ENCODE data around the gene TDRD10.

Gene TDRD10, protein sequence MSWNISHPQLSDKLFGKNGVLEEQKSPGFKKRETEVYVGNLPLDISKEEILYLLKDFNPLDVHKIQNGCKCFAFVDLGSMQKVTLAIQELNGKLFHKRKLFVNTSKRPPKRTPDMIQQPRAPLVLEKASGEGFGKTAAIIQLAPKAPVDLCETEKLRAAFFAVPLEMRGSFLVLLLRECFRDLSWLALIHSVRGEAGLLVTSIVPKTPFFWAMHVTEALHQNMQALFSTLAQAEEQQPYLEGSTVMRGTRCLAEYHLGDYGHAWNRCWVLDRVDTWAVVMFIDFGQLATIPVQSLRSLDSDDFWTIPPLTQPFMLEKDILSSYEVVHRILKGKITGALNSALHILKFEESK

DNA sequence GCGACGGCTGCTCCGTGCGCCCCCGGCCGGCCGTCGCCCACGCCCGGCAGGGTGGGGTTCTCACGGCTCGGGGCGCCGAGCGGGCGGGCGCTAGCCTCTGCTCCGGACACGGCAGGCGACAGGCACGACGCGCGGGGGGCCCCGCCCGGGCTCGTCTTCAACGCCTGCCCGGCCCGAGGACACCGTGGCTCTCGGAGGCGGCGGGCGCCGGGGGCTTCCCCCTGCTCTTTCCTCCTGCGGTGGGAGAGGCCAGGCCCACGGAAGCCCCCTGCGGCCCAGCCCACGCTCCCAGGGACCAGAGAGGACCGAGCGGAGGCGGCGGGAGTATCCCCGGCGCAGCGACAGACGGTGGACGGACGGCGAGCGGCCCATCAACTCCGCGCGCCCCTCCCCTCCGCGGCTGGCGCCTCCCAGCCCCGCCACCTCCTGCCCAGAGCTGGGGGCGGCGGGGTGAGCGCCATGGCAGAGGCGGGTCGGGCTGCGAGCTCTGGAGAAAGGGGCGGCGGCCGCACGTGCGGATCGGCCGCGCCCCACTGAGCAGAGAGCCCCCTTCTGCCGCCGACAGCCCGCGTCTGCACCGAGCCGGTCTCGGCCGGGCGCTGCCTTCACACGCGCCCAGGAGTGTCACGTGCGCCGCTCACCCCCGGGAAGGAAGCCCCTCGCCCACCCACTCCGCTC is at the start of gene TDRD10, which contains the start of gene SHE:
TSS of gene TDRD10 (plus strand) at position 154 of the 678 bp plus-strand sequence. CDS start 4,685 bp downstream, outside the sequence.
TSS of gene SHE (minus strand) at position 347 of the 678 bp plus-strand sequence. CDS start 386 bp downstream, outside the sequence.
- DNase-seq = no peak

DNA sequence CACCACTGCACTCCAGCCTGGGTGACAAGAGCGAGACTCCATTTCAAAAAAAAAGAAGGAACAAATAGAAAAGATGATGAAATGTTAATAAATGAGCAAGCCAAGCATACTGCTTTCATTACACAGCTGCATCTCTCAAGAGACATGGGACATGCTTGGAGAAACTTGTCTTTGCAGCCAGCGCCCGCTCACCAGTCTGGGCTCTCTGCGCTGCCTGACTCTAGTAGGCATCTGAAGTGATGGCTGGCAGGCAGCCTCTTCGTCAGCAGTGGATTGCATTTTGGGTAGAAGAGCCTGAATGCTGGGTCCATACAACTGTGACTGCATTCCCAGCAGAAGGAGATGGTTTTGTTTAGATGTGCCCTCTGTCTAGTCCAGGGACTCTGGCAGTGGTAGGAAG is 48.9 kb upstream of the TDRD10 start:
- no peak for DNase-seq

DNA sequence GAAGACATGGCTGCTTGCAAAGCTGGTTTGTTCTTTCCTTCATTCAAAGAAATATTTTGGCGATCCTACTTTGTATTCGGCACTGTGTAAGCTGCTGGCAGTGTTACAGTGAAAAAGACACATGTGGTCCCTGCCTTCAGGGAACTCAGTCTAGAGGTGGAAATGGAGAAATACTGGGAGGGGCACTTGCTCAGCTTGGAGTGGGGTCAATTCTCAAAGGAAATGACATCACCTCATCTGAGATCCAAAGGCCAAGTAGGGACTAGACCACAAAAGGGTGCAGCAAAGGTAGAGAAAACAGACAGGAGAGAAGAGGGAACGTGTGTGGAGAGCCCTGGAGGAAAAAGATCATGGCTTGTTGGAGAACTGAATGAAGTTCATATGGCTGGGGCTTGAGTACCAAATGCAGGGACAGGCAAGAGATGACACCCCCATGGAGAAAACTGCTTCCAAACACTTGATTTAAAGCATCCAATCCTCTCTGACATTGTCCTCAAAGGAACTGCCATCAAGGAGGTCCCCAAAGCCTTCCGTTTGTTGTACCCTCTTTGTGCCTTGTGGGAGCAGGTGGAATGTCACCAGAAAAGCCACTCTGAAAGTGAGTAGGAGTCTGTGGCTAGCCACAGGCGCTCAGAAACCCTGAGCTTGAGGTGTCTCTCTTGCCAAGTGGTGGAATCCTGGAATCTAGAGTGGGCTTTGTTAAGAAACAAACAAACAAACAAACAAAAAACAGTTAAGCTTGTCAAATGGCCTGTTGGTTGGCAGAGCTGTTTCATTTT is 48.3 kb upstream of the TDRD10 start:
- DNase-seq = no peak

DNA sequence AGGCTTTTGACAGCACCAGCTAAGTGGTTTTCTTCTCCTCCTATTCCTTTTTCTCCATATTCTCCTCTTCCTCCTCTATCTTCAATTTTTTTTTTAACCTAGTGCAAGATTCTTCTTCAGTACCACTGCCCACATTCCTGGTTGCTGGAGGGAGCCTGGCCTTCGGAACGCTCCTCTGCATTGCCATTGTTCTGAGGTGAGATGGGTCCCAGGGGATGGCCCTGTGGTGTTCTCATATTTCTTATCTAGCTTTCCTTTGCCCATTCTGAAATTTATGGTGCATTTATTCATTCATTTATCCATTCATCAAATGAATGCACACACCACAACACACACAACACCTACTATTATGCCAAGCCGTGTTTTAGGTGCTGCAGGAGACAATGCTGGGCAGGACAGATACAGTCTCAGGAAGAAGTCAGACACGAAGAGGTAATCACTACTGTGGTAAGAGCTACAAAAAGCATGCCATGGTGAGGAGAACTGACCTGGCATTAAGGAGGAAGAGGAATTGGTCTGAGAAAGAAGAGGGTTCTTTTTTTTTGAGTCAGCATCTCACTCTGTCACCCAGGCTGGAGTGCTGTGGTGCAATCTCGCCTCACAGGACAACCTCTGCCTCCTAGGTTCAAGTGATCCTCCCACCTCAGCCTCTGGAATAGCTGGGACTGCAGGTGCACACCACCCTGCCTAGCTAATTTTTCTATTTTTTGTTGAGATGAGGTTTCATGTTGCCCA is 47.5 kb upstream of the TDRD10 start:
- DNase-seq = no peak

DNA sequence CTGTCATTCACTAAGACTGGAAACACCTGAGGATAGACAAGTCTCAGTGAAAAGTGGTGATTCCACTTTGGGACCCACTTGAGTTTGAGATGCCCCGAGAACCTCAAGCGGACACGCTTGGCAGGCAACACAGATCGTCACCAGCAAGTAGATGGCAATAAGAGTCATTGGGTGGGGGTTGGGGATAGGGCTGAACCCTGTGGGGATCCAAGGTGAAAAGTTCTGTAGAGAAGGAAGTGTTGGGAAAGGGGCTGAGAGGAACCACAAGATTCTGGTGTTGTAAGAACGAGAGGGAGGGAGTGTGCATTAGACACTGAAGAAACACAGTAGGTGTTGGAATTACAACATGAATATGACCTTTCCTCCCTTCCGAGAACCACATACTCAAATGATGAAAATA is 45.4 kb upstream of the TDRD10 start:
- DNase-seq = no peak

DNA sequence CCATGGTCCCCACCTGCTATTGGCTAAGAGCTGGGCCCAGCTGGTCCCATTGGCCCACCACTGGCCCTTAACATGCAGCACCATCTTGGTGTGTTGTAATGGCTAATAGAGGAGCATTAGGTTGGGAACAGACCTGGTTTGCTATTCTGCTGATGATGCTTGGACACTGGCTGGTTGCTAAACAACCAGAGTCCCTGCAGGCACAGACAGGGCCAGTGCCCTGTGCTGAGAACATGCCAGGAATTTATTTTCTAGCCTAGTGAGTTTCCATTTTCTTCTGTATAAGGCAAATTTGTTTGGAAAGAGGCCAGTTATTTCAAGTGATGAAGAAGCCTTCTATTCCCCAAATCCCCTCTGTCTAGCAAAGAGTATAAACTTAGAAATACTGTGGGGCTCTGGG is 42.9 kb upstream of the TDRD10 start:
- DNase-seq = no peak

DNA sequence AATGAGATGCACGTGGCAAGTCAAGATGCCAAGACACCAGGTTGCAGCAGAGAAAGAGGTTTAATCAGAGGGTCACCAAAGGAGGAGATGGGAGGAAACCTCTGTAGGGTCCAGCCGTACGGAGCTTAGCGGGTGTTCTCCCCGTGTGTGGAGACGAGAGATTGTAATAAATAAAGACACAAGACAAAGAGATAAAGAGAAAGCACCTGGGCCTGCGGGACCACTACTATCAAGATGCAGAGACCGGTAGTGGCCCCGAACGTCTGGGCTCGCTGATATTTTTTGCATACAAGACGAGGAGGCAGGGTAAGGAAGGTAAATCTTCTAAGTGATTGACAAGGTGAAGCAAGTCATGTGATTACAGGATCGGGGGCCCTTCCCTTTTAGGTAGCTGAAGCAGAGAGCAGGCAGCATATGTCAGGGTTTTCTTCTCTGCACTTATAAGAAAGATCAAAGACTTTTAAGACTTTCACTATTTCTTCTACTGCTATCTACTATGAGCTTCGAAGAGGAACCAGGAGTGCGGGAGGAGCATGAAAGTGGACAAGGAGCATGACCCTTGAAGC is 41.2 kb upstream of the TDRD10 start:
- no peak for DNase-seq

DNA sequence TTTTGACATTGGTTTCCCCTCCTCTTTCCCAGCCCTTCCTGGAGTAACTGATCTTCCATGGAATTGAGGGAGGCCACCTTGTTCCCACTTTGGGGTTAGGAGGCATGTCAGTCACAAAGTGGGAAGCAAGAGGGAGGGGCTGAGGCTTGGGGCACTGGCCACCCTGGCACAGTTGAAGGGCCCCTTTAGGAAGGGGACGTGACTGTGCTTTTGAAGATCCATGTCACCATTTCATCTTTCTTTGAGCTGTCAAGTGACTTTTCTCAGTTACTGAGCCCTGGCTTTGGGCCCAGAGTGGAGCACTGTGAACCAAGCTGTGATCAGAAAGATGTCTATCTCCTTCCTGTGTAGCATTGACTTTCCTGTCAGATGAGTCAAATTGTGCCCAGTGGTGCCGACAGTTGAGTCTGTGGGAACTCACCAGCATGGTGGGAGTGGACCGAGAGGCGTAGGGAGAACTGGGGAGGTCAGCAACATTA is 38.5 kb upstream of the TDRD10 start:
- peak; percentile 76 for DNase-seq

DNA sequence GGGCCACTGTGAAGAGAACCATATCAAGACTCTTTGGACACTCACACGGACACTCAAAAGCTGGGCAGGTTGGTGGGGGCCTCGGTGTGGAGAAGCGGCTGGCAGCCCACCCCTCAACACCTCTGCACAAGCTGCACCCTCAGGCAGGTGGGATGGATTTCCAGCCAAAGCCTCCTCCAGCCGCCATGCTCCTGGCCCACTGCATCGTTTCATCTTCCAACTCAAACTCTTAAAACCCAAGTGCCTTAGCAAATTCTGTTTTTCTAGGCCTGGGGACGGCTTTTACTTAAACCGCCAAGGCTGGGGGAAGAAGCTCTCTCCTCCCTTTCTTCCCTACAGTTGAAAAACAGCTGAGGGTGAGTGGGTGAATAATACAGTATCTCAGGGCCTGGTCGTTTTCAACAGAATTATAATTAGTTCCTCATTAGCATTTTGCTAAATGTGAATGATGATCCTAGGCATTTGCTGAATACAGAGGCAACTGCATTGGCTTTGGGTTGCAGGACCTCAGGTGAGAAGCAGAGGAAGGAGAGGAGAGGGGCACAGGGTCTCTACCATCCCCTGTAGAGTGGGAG is 36.3 kb upstream of the TDRD10 start:
- no peak for DNase-seq

DNA sequence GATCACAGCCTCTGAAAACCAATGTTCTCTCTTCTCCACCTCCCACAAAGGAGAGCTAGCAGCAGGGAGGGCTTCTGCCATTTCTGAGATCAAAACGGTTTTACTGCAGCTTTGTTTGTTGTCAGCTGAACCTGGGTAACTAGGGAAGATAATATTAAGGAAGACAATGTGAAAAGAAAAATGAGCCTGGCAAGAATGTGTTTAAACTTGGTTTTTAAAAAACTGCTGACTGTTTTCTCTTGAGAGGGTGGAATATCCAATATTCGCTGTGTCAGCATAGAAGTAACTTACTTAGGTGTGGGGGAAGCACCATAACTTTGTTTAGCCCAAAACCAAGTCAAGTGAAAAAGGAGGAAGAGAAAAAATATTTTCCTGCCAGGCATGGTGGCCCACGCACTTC is 35.8 kb upstream of the TDRD10 start:
- DNase-seq = no peak

DNA sequence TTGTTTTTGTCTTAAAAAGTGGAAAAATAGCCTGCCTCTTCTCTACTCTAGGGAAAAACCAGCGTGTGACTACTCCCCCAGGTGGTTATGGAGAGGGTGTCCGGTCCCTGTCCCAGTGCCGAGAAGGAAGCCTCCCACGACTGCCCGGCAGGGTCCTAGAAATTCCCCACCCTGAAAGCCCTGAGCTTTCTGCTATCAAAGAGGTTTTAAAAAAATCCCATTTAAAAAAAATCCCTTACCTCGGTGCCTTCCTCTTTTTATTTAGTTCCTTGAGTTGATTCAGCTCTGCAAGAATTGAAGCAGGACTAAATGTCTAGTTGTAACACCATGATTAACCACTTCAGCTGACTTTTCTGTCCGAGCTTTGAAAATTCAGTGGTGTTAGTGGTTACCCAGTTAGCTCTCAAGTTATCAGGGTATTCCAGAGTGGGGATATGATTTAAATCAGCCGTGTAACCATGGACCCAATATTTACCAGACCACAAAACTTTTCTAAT is 35.0 kb upstream of the TDRD10 start:
- no peak for DNase-seq

DNA sequence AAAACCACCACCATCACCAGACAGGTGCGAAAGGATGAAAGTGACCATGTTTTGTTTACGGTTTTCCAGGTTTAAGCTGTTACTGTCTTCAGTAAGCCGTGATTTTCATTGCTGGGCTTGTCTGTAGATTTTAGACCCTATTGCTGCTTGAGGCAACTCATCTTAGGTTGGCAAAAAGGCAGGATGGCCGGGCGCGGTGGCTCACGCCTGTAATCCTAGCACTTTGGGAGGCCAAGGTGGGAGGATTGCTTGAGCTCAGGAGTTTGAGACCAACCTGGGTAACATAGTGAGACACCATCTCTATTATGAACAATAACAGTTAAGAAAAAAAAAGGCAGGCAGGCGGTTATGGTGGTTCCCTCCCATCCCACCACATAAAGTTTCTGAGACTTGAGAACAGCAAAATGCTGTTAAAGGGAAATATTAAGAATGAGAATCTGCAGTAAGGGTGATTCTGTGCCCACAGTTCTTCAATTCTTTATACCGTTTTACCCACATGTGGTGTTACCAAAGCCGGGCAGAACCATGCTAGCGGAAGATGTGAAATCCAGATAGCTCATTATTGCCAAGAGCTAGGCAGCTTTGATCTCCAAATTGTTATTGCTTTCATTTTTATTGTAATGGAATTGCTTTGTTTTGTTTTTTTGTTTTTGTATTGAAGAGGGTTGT is 34.5 kb upstream of the TDRD10 start:
- DNase-seq = no peak

DNA sequence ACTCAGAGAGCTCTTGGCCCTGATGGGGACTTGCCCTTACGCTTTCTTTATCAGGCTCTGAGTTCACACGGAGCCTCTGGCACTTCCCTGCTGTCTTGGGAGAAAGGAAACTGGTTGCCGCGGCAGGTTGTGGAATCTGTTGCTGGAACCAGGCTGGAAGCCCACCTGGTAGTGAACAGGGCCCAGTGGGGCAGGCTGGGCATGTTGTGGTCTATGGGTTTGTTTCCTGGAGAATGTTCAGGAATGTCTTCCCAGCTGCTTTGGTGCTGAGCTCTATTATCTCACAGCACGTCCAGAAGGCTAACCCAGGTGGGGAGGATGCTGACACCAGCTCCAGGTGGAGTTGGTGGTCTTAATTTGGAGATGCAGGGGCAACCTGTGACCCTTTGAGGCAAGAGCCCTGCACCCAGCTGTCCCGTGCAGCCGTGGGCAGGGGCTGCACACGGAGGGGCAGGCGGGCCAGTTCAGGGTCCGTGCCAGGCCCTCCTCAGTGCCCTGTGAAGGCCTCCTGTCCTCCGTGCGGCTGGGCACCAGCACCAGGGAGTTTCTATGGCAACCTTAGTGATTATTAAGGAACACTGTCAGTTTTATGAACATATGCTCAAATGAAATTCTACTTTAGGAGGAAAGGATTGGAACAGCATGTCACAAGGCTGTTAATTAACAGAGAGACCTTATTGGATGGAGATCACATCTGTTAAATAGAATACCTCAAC is 33.3 kb upstream of the TDRD10 start:
- DNase-seq = no peak

DNA sequence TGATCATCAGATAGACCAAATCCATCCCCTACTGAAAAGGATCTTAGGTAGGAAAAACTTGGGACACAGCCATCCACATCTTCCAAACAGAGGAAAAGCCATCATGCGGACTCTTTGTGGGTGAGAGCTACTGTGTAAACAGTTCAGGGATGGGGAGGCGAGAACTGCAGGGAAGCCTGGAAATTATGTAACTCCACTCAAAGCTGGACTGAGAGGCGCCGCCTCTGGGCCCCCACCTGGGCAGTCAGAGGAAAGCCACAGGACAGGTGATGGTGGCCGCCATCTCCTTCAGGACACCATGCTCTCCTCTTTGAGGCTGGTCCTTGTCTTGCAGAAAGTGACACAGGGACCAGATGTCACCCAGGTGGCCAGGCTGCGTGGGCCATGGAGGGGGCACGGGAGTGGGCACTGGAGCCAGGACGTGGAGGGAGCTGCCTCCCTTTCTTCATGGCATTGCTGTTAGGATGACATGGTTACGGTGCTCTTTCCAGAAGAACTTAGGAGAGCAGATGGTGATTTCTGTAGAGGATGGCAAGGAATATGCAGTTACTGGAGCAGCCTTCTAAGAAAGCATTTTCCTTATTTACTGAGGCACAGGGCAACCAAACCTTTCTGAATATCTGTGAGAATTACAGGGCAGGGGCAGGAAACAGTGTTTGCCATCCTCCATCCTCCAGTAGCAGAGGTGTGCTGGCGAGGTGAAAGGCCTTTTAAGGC is 32.0 kb upstream of the TDRD10 start:
- DNase-seq = no peak

DNA sequence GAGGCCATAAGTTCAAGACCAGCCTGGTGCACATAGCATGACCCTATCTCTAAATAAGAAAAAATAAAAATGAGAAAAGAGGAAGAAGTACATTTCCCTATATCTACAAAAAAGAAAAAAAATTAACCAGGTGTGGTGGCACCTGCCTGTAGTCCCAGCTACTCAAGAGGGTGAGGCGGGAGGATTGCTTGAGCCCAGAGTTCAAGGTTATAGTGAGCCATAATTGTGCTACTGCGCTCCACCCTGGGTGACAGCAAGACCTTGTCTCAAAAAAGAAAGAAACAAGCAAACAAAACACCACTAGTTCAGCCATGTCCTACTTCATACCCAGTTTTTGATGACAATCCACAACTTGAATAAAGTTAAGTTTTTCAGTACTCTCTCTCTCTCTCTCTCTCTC is 30.7 kb upstream of the TDRD10 start:
- DNase-seq = no peak

DNA sequence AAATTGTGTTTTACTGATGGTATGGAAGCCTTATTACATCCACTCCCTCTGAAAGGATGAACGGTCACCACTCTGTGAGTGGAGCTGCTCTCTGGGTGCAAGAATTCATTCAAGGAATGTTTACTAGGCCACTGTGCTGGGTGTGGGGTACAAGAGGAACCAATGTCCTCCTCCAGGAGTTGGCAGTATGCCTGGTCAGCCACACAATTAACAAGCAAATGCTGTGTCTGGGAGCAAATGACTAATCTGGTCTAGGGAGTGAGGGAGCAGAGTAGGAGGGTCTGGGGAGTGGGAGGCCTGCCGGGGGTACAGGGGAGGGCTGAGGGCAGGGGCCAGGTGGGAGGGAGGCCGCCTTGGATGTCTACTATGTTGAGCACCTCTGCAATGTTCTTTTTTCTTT is 27.2 kb upstream of the TDRD10 start:
- no peak for DNase-seq

DNA sequence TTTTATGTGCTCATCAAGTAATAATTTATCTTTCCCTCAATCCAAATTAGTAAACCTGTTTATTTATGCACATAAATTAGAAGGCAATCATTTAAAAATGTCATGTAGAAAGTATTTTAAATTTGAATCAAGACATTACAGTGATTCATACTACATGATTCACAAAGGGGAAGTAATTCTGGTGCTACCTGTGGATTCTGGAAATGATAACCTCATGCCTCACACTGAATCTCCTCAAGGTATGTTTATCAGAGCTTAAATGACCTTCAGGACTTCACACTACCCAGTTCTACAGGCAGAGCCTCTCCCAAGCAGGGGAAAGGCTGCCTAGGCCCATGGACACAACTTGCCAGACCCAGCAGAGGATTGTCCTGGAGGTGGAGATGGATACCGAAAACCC is 25.2 kb upstream of the TDRD10 start:
- DNase-seq = no peak

DNA sequence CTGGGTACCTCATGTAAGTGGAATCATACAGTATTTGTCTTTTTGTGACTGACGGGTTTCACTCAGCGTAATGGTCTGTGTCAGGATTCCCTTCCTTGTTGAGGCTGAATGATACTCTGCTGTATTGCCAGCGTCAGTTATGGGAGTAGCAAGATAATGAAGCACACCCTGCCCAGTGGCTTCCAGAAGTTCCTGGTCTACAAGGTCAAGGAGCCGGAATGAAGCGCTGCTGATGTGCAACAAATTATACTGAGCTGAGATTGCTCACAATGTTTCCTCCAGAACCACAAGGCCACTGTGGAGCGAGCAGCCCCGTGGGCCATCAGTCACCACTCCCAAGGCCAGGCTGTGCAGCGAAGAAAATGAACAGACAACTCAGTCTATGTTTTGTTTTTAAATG is 24.0 kb upstream of the TDRD10 start:
- no peak for DNase-seq

DNA sequence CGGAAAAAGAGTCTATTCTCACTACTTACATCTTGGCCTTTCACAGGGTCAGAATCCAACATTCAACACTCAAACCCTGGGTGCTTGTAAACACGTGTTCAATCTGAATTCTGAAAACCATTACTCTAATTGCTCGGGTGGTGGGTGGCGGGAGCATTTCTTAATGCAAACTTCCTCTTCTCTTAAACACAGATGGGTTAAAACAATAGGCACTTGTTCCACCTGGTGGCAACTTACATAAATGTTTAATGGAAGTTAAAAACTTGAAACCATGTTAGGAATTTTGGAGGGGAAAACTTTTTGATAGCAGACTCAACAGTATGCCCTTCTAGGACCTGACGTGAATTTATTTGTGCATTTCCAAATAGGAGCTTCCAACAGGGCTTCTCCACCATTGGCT is 23.4 kb upstream of the TDRD10 start:
- DNase-seq = no peak
